Stimulated activated CD8-positive, alpha-beta memory T cell treated with anti-CD3 and anti-CD28 coated beads, Interleukin-4, amount 100 ng/mL, for 24 hours (primary cell): ENCODE measurements around the gene DNAH17.

ENCODE experiments used
- DNase-seq: peaks from one replicate; pipeline ENCODE4 v3.0.0-alpha.2; 2020; ENCODE audit warnings: low read depth

DNAH17 gene

DNA sequence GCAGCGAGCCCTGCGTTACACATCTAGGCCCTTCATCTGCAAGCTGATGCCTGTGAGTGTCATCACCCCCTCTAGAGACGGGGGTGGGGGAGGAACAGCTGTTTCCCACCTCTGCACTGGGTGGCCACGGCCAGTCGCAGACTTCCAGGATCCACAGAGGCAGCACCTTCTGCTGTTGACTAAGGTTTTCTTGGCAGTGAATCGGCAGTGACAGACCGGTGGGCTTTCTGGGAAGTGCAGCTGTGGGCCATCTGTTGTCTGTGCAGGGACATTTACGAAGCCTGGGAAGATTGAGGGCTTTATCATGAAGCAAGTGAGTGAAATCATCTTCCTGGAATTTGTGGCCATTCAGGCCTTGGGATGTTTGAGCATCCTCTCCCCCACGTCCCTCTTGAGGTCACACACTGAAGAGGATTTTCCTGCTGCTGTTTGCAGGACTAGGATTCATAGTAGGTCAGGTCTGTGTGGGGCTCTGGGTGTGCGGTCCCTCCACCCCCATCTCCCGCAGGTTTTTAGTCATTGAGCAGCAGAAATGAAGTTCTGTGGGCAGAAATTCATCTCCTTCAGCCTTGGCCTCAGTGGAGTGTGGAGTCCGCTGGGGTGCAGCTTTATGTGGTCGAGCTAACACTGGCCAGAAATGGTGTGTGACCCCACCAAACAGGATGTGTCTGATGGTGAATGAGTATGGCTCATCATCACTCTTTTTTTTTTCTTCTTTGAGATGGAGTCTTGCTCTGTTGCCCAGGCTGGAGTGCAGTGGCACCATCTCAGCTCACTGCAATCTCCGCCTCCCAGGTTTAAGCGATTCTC lies 186.8 kb downstream of the DNAH17 start:
- no peak for DNase-seq

DNA sequence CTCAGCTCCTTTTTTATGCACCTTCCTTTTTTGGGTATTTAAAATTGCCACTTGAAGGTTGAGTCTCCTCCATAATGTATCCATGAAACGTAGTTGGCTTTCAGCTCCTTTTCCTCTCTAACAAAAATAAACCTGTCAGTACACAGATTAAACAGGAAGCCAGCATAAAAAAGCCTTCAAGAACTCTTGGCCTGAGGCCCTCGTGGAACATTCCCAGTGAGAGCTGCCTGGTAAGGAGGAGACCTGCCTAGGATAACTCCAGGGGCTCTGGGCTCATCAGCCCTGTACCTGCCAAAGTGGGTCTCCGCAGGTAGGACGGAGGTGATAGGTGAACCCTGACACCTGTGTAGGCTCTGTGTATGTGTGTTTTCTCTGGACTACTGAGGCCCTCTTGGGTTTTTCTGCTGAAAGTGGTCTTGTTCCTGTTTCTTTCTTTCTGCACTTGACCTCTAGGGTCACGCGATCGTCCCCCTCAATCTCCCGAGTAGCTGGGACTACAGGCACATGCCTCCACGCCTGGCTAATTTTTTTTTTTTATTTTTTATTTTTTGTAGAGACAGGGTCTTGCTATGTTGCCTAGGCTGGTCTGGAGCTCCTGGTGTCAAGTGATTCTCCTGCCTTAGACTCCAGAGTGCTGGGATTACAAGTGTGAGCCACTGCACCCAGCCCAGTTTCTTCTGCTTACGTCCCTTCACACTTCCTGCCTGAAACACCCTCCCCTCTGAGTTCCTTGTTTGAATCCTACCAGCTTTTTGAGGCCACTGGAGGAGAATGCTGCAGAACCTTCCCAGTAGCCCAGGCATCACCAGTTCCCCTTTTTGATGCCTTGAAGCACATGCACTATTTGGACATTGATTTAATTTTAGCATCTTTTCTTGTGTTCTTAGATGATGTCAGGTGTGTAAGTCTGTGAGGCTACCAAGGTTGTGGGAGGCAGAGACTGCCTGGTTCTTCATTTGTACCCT lies 188.9 kb downstream of the DNAH17 start:
- DNase-seq = no peak

DNA sequence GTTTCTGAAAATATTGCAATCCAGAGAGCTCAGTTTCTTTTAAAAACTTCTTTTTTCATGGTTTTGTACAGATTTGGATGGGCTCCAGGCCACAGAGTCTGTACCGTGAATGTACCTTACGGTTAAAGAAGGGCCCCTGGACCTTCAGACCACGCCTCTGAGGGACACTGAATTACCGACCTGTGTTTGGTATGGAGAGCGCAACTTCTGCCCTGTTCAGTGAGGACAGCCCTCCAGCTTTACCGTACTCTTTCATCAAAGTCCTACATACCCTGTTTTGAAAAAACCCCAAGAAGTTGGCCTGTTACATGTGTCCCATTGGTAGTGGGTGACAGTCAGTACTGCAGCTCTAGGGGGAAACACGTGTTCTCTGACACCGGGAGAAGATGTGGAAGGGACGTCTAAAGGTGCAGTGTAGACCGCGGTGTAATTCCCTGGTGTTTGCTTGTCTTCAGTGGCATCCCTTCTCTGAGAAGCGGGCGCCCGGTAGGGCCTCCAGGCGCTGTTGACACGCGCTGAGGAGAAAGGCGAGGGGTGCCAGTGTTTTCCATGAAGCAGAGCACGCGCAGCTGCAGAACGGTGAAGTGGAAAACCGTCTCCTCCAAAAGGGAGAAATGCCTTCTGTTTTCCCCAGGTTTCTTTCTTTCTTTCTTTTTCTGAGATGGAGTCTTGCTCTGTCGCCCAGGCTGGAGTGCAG lies 192.6 kb downstream of the DNAH17 start:
- DNase-seq = no peak

DNA sequence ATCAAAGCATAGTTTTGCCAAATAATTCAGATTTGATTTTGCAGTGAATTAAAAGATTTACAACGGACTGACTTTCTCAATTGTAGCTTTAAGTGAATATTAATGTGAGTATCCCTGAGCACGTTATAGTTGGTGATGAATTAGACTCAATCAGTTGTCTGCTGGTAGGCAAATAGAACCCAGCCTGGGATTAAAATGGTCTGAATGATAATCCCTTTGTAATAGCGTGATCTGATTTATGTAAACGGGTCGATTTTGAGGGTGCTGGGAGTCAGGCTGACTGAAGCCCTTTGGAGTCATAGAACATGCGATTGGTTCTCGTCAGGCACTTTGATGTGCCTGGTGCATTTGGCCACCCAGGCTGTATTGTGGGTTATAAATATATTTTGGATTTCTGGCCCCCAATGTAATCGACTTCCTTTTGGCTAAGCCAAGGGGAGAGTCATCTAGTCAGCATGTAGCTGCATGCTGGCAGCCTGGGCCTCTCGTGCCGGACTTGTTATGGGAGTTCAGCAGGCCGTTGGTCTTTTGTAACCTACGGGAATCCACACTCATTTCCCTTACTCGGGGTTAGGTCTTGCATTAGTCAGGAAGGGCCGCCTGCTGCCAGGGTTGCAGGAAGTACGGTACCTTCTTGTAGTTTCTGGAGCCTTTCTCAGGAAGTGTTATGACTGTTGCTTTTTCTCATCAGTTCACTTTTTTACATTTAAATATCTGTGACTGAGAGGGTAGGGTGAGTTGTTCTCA lies 193.3 kb downstream of the DNAH17 start:
- DNase-seq = peak; percentile 39

DNA sequence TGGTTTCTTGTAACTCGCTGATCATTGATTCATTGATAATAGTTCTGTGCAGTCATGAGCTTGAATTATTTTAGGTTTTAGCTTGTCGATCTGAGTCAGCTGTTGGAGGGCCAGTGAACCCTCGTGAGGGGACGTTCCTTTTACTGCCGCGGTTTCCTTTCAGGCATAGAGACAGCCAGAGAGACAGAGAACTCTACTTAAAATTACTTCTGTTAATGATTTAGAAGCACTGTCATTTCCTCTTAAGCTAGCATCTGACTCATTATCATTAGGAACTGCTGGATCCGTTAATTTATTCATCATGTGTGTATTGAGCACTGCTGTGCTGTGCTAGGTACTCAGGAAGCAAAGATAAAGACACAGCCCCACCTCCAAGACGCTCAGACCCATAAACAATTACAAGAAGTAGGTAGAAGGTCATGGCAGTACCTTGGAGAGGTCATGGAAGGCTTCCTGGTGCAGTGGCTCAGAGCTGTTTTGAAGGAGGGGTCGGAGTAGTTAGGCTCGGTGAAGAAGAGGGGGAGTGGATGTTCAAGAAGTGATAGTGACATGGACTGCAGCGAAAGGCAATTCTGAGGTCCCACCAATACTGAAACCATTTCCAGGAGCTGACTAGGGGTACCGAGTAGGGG lies 195.5 kb downstream of the DNAH17 start:
- DNase-seq = no peak

DNA sequence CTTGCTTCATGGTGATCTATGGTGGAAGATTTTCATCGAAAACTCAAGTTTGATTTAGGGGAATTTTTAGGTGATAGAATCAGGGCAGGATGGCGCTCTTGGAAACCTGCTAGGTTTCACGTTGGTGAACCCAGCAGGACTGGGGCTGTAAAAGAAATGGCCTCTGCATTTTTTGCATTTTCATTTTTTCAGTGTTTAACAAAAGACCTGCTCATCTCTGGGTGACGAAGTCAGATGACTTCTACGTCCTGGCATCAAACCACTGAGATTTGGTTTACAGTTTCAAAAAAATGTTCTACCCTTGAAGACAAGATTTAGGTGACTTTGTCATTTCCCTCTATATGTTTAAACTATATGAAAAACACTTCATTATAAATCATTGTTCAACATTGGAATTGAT lies 196.8 kb downstream of the DNAH17 start:
- DNase-seq = no peak

DNA sequence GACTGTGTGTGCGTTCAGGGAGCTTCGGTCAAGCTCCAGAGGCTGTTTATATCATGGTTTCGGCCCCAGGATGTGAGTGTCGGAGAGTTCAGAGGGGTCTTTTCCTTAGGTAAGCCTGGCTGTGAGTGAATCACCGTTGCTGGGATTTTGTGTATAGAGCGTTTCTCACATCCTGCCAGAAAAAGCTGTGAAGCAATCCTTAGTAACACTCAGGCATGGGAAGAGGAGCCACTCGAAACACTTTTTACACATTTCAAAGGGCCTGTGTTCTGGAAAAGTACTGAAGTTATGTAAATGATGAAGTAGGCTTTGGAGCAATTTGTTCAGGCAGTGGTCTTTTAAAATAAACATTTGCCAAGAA lies 198.1 kb downstream of the DNAH17 start:
- DNase-seq = no peak

DNA sequence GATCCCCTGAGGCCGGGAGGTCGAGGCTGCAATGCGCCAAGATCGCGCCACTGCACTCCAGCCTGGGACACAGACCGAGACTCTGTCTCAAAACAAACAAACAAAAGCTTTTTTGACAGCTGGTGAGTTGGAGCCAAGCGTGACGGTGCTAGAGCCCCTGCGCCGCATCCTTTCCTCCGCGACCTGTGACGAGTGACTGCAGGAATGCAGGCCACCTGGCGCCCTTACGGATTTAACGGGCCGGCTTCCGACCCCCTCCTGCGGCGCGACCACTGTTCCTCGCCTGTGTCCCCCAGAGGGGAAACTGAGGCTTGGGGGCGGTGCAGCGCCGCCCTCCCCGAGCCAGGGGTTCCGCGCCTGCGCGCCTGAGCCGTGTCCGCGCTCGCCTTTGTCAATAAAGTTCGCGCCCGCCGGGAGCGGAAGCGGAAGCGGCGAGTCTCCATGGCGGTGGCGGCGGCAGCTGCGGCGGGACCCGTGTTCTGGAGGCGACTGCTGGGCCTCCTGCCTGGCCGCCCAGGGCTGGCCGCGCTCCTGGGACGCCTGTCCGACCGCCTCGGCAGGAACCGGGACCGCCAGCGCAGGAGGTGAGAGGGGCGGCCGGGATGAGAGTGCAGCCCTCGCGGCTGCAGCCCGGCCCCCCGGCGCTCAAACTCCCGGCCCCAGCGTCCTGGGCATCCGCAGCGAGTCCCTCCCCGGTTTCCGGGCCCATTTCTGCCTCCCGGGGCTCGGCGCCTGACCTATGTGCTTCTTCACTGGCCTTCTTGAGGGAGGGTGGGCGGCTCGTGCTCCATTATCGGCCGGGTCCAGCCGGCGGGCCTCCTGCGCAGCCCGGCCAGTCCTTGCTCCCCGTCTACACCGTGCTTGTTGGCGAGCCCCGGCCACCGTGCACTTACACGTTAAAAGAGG lies 198.7 kb downstream of the DNAH17 start, which contains the start of gene PGS1:
Gene PGS1, plus strand, starts transcription at position 425 of the 906 bp plus-strand sequence. Its CDS starts 17 bp downstream, at position 442.
- peak; percentile 78 for DNase-seq

DNA sequence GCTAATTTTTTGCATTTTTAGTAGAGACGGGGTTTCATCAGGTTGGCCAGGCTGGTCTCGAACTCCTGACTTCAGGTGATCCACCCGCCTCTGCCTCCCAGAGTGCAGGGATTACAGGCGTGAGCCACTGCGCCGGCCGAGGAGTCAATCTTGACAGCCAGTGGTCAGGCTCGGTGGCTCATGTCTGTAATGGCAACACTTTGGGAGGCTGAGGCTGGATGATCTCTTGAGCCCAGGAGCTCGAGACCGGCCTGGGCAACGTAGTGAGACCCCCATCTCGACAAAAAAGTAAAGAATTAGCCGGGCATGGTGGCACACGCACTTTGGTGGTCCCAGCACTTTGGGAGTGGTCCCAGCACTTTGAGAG lies 199.4 kb downstream of the DNAH17 start:
- DNase-seq = no peak

DNA sequence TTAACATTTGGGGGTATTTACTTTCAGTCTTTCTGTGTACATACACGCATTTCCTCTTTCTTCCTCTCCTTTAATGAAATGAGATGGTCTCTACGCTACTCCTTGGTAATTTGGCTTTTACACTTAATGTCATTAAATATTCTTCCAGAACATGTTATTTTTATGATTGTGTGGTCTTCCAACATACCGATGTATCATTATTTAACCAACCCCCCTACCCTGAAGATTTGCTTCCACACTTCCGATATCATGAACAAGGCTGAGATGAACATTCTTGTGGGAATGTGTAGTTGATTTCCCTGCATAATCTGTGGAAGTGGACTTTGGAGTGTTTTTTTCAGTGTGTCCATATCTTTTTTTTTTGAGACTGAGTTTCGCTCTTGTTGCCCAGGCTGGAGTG lies 201.0 kb downstream of the DNAH17 start:
- DNase-seq = no peak

DNA sequence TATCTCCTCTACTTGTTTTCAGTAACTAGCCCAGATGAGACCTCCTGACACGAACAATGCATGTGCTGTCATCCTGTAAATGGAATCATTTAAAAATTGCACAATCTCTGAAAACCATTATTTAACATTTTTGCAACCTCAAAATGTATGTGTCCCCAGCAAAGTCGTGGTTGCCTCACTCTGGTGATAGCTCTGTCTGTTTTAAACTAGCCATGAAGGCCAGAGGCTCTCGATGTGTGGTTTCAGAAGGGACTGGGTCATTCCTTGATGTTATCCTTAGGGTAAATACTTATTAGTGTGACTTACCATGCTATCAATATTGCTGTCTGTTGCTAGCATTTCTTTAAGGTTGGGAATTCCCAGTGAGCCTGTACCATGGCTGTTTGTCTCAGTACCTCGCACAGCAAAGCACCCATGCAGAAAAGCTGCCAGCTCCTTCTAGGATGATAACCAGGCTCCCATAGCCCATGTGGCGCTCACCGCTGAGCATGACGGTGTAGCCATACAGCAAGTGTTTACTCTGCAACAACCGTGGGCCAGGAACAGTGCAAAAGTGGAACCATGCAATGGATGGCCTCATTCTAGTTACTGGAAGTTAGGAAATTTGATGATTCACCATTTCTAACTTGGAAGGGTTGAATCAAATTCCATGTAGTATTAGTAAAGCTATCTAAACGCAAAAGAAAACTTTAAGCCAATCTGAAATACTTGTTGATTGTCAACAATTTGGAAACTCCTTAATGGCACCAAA lies 201.6 kb downstream of the DNAH17 start:
- no peak for DNase-seq

DNA sequence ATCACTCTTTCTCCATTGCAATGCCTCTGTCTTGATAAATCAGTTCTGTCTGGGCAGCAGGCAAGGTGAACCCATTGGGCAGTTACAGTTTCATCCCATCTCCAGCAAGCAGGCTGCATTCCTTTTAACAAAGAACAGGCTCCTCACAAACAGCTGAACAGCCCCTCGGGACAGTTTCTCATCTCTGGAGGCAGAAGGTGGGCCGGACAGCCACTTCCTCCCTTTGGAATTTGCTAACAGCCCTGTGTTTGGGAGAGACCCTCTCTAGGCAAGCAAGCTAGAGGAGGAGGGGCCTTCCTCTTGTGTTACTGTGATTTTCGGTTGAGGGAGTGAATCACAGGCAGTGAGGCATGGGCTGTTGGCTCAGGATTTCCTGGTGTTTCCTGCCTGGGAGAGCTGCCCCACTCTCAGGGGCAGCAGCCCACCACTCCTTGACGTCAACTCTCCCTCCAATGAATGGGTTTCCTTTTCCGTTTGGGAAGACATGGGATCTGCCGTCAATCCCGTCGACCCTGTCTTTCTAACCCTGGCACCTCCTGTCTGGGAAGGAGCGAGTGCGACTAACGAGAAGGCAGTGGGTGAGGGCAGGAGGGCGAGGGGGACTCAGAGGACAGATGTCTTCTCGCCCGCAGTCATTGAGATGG lies 202.4 kb downstream of the DNAH17 start:
- no peak for DNase-seq

DNA sequence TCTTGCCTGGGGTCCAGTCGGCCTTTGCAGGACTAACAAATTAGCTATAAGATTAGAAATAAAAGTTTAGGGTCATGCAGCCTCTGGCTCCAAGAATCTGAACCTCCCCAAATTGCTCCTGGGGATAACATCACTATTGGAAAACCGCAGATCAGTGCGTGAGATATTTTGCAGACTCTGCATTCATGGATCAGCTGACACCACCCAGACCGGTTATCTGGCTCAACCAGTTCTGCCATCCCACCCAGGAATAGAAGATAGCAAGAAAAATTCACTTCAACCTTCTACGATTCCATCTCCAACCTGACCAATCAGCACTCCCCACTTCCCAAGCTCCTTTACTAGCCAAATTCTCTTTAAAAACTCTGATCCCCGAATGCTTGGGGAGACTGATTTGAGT lies 203.0 kb downstream of the DNAH17 start:
- no peak for DNase-seq
